ENCODE measurements around the gene DBT. TPM values are rescaled to one million over a fixed set of nuclear protein-coding genes. Genes with fewer than 3 reads are reported as not detected.

The DBT gene
- total RNA-seq, 1 donor from 2014 or later: 11.6 TPM

GRCh38 chr1:100219883-100220282 is 29.8 kb downstream of the DBT start:
- H3K9me3 Mint-ChIP-seq: no peaks in the 10 kb centered on the region
- no peaks in the 10 kb centered on the region for H3K4me1 Mint-ChIP-seq
- POLR2A ChIA-PET: no interaction called here
- no peak for ATAC-seq (ENCODE audit: low read depth)
- H3K27me3 Mint-ChIP-seq: no peaks in the 10 kb centered on the region
- intact Hi-C loops (cut with micrococcal nuclease): no loop called here
- no peak for TF ChIP-seq CTCF (IDR thresholded peaks at IDR 0.05)
- CTCF ChIA-PET: no interaction called here
- no peak overlapping the region for H3K27ac Mint-ChIP-seq
- H3K36me3 Mint-ChIP-seq (ENCODE audit: low read depth): peaks cover 38% of the 10 kb centered on the region
- no peak overlapping the region for H3K4me3 Mint-ChIP-seq
- no peak for DNase-seq

GRCh38 chr1:100219457-100219856 is 30.2 kb downstream of the DBT start:
- CTCF ChIA-PET: no interaction called here
- ATAC-seq (ENCODE audit: low read depth): no peak

GRCh38 chr1:100217834-100218233 is 31.8 kb downstream of the DBT start:
- ATAC-seq (ENCODE audit: low read depth): no peak
- Mint-ChIP-seq H3K9me3 (no peaks in the 10 kb centered on the region), H3K27me3 (no peaks in the 10 kb centered on the region), H3K27ac (no peak overlapping the region), H3K4me3 (no peak overlapping the region), H3K36me3 (ENCODE audit: low read depth) (peaks cover 50% of the 10 kb centered on the region), H3K4me1 (no peaks in the 10 kb centered on the region)
- ChIA-PET CTCF (no interaction called here), POLR2A (no interaction called here)
- no peak for DNase-seq
- no peak for TF ChIP-seq CTCF (IDR thresholded peaks at IDR 0.05)
- intact Hi-C loops (cut with micrococcal nuclease): no loop called here

More at GRCh38 chr1:100219457-100219856, 30.2 kb downstream of the DBT start:
- Mint-ChIP-seq H3K9me3 (no peaks in the 10 kb centered on the region), H3K27me3 (no peaks in the 10 kb centered on the region), H3K36me3 (ENCODE audit: low read depth) (peaks cover 42% of the 10 kb centered on the region), H3K4me3 (no peak overlapping the region), H3K4me1 (no peaks in the 10 kb centered on the region), H3K27ac (no peak overlapping the region)
- POLR2A ChIA-PET: no interaction called here
- intact Hi-C loops (cut with micrococcal nuclease): no loop called here
- no peak for DNase-seq
- TF ChIP-seq CTCF (IDR thresholded peaks at IDR 0.05): no peak

GRCh38 chr1:100215101-100215500 is 34.5 kb downstream of the DBT start:
- ChIA-PET CTCF (no interaction called here), POLR2A (no interaction called here)
- no peak for DNase-seq
- Mint-ChIP-seq H3K9me3 (no peaks in the 10 kb centered on the region), H3K4me1 (no peaks in the 10 kb centered on the region), H3K27me3 (no peaks in the 10 kb centered on the region), H3K27ac (no peak overlapping the region), H3K36me3 (ENCODE audit: low read depth) (peaks cover 64% of the 10 kb centered on the region), H3K4me3 (no peak overlapping the region)
- intact Hi-C loops (cut with micrococcal nuclease): no loop called here
- TF ChIP-seq CTCF (IDR thresholded peaks at IDR 0.05): no peak
- ATAC-seq (ENCODE audit: low read depth): no peak

- ATAC-seq (ENCODE audit: low read depth) (no peak), DNase-seq (no peak)
- intact Hi-C loops (cut with micrococcal nuclease): no loop called here
- no peaks in the 10 kb centered on the region for H3K9me3 Mint-ChIP-seq
- POLR2A ChIA-PET: no interaction called here
- H3K4me3 Mint-ChIP-seq: no peak overlapping the region
- CTCF ChIA-PET: no interaction called here
- H3K36me3 Mint-ChIP-seq (ENCODE audit: low read depth): peaks cover 68% of the 10 kb centered on the region
- no peak overlapping the region for H3K27ac Mint-ChIP-seq
- no peaks in the 10 kb centered on the region for H3K4me1 Mint-ChIP-seq
- H3K27me3 Mint-ChIP-seq: no peaks in the 10 kb centered on the region
- TF ChIP-seq CTCF (IDR thresholded peaks at IDR 0.05): no peak
Measured at GRCh38 chr1:100213141-100213540, 36.5 kb downstream of the DBT start.
